Stimulated activated CD4-positive, alpha-beta T cell treated with anti-CD3 and anti-CD28 coated beads, Interleukin-4, amount 100 ng/mL, for 24 hours (primary cell): ENCODE results near the gene ARSK.
"Not testable (repeated sequence)": the region's sequence is repeated elsewhere in the genome, so short reads cannot be mapped to it uniquely, and the experiment has no call there.

ENCODE experiments used
- DNase-seq: peaks from one replicate; pipeline ENCODE4 v3.0.0-alpha.2; 2020

Gene ARSK

DNA sequence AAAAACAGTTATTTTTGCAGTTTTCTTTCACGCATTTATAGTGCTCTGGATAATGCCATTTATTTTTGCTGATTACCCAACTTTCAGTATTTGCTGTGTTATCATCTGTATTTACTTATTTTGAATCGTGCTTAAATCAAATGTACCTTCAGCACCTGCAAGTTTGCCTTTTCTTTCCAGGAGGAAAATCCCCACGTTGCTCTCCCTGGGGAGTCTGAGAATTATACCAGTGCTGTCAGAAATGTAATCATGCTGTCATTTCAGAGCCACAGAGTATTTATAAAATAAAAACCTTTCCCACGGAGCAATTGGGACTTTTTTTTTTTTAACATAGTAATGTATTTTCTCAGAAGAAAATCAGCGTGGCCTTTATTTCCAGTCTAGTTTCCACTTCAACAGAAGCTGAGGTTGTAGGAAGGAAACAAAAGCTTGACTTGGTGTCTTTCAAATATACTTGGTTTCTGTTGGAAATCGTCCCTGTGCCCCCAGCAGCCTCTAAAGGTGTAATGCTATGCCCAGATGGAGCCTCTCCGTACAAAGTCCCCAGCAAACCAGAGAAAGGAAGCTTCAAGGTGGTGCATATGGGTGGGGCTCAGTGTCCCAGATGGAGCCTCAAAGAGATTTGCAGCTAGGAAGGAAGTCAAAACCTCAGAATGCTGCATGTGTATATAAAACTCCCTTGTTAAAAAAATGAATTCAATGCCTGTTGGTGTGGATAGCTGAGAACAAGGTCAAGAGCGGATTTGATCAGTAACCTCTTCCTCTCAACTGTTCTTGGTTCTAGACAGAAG, 67.1 kb downstream of the ARSK start:
- peak; percentile 10 for DNase-seq

- no peak for DNase-seq
Measured at GRCh38 chr5:95623706-95624105, 68.8 kb downstream of the ARSK start.

- no peak for DNase-seq
Measured at GRCh38 chr5:95624368-95624767, 69.5 kb downstream of the ARSK start.

- no peak for DNase-seq
Measured at GRCh38 chr5:95626701-95627100, 71.8 kb downstream of the ARSK start.

GRCh38 chr5:95627971-95628810, 73.3 kb downstream of the ARSK start:
- no peak for DNase-seq

GRCh38 chr5:95628933-95629332, 74.0 kb downstream of the ARSK start:
- no peak for DNase-seq

- DNase-seq, result no peak
Measured at GRCh38 chr5:95630394-95630917, 75.6 kb downstream of the ARSK start.

DNA sequence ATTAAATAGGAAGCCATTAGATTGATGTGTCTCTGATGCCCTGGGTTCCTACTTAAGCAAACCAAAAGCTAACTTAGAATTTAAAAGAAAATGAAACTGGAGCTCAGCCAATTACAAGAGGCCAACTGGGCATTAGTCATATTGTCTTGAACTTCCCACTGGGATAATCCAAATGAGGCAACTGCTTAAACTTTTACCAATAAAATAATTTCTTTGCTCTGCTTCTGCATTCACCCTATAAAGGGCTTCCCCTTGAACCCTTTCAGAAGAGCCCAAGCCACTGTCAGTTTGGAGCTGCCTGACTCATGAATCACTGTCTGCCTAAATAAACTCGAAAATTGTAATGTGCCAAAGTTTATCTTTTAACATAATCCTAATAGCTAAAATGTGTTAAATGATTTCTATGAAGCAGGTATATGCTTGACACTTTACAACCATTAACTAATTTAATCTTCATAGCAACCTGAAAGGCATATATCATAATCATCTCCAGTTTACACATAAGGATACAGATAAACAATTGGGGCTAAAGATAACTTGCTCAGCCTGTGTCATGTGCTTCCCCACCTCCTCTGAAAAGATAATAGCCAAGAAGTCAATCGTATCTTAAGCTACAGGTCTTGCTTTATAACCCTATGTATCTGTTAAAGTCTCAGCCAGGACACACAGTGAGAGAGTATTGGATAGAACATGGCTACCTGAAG, 76.5 kb downstream of the ARSK start:
- no peak for DNase-seq

DNA sequence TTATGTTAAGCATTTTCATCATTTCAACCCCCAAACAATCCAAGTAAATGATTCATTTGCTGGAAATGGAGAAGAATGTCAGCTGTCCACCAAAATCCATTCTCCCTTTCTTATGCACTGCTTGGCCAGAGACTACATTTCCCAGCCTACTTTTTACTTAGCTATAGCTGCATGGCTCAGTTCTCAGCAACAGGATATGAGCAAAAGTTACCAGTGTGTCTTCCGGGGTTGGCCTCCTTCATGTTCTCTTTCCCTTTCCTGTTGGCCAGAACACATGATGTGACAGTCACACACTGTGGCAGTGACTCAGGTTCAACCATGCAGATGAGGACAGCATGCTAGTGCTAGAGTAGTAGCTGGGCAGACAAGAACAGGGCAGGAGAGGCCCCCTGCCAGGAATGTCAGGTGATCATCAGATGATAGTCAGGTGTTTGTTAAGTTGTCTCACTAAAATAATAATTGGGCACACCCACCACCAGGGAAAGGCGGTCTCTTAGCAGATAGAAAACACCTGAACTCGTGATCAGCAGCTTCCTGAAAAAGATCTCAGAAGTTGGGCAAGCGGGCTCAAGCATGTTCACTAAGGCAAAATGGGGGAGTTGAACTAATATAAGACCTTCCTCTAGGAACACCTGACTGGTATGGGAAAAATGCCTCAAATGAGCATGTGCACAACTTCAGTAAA, 77.2 kb downstream of the ARSK start:
- DNase-seq, result peak; percentile 83

DNA sequence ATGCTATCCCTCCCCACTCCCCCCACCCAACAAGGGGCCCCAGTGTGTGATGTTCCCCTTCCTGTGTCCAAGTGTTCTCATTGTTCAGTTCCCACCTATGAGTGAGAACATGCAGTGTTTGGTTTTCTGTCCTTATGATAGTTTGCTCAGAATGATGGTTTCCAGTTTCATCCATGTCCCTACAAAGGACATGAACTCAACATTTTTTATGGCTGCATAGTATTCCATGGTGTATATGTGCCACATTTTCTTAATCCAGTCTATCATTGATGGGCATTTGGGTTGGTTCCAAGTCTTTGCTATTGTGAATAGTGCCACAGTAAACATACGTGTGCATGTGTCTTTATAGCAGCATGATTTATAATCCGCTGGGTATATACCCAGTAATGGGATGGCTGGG, 78.0 kb downstream of the ARSK start:
- DNase-seq, result not testable (repeated sequence)

DNA sequence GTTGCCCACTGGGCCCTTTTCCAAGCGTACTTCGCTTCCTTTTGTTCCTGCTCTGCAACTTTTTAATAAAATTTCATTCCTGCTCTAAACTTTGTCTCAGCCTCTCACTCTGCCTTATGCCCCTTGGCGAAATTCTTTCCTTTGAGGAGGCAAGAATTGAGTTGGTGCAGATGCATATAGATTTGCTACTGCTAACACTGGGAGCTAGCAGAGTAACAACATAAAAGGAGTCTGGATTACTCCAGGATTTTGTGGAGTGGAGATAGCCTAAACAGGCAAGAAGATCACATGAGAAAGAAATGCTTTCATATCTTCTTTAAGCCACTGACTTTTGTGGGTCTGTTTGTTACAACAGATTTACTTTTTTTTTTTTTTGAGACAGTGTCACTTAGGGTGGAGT, 78.8 kb downstream of the ARSK start:
- no peak for DNase-seq

GRCh38 chr5:95634081-95634480, 79.2 kb downstream of the ARSK start:
- DNase-seq, result no peak

GRCh38 chr5:95638632-95639031, 83.7 kb downstream of the ARSK start:
- DNase-seq, result no peak

GRCh38 chr5:95641741-95642220, 86.9 kb downstream of the ARSK start:
- DNase-seq, result no peak

DNA sequence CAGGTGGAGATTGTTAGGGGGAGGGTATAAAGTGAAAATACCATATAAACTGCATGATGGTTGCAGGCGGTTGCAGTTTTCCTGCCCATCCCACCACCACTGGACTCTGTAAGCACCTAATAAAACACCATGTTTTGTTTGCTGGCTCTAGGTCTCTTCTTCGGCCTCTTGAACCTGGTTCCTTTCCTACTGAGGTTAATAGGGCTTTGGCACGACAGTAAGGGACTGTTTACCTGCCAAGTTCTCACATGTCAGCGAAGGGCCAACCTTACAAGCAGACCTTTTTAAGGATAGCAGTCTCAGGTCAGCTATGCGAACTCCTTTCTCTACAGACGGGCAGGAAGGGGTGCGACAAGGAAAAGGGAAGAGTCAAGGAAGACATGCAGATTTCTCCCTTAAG, 88.3 kb downstream of the ARSK start:
- no peak for DNase-seq

DNA sequence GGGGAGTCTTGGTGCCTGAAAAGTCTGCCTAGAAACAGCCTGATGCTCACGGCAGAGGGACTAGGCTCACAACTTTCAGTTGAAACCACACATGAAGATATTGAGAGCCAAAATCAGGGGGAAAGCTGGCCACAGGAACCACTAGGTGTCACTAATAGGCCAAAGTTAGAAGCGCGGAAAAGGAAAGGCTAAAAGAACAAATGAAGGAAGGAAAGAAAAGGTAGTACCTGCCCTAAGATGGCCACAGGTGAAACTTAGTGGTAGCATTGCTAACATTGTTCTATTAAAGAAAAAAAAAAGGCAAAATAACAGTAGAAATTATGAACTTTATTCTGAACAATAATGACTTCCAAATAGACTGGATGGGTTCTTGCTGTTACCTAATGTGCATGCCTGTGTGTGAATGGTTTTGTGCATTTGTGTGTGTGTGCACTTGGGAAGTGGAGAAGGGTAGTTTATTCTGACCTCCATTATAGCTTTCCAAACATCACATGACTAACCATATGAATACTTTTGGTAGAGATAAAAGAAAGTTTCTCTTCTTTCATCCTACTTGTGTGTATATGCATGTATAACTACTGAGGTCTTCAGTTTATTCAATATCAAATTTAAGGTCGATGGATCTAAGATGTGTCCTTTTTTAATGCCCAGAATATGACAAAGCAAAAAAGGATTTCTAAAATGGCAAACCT, 89.6 kb downstream of the ARSK start:
- peak; percentile 56 for DNase-seq

- not testable (repeated sequence) for DNase-seq
Measured at GRCh38 chr5:95646226-95646568, 91.3 kb downstream of the ARSK start.

DNA sequence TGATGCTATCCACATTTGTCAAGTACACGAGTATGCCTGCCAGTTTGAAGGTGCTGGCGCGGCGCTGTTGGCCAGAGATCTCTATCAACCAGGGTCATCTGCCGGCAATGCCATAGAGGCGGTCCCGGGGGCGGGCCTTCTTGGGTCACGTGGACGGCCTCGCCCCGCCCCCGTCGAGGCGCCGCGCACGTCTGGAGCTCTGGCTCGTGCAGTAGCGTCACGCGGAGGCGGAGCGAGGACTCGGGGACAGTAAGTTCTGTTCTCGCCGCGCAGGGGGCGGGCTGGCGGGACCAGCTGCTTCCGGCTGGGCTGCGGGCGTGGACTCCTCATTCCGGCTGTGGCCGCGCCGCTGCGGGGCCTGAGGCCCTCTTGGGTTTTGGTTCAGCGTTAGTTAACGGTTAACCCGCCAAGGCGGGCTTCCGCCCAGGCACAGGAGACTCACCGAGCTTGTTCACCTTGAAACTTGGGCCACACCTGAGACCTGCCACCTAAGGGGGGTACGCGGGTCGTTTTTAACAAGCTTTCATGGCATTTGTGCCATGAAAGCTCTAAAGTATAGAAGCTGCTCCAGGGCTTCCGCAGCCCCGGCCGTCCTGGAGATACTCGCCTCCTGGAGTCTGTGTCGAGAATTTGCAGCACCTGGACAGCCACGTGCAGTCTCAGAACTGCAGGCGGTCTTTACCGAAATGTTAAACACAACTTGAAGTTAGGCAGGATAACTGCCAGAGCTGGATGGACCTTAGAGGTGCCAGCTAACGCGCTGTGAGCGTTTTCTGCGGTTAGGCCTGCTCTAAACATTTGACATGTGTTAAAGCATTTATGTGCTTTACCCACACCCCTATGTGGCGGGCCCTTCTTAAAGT, 91.9 kb downstream of the ARSK start, which contains the start of gene RFESD:
TSS of gene RFESD (plus strand) at position 209 of the 863 bp plus-strand sequence. CDS start 5,495 bp downstream, outside the sequence.
- peak; percentile 94 for DNase-seq

DNA sequence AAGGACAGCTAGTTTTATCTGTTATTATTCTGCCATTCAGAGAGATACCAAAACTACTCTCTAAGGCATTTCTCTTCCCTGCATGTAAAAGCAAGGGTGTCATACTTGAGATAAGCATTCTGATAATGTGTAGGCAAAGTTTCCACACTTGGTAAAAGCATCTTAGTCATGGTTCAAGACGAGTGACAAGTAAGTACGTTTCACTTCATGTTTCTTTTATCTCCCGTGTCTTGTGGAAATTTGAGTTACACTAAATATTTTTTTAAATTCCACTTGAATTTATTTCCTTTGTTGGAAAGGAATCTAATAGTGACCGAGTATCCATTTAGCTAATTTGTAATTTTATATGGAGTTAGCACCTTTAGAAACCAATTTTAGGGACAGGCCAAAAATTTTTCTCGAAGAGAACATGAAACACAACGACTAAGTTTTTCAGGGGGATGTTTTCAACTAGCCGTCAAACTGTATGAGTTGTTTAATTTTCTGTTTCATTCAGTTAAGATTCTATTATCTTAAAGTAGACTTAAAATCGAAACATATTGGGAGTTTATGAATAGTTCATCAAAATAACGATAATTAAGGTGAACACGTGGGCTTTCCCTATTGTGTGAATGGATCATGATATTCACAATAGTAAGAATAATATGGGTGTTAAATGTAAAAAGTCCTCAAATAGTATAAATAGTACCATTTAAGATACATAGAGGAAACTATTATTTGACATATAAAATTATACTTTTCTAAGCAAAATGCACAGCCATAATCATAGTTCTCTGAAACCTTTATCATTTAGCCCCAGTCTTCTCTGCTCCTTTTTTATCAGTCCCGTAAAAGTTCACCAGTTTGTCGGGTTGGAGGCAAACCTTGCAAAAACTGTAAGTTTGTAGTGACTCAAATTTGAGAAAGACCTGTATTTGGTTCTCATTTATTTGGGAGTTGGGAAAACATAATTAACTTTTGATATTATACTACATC, 93.3 kb downstream of the ARSK start:
- no peak for DNase-seq

- no peak for DNase-seq
Measured at GRCh38 chr5:95649274-95649673, 94.4 kb downstream of the ARSK start.
